Ascending aorta (tissue), 2 donors: ENCODE results near the gene PTPRG. TPM values are rescaled to one million over a fixed set of nuclear protein-coding genes. Genes with fewer than 3 reads are reported as not detected.

ENCODE experiments used
- DNase-seq, 2 donors: peaks; one replicate each; pipeline ENCODE4 v3.0.0-alpha.2; 2019; ENCODE audit warnings: low spot score in 2 of 2
- H3K27ac ChIP-seq, 2 donors: fragments of 200-600 bp; sonication (generic); one replicate each; pipeline ENCODE4 v1.5.1; 2016 to 2017; ENCODE audit warnings: mild to moderate bottlenecking in 1 of 2
- H3K27me3 ChIP-seq: fragments of 200-600 bp; sonication (generic); one replicate; pipeline ENCODE4 v1.5.1; 2017
- H3K36me3 ChIP-seq, 2 donors: fragments of 200-600 bp; sonication (generic); one replicate each; pipeline ENCODE4 v1.5.1; 2016
- H3K4me1 ChIP-seq, 2 donors: fragments of 200-600 bp; sonication (generic); one replicate each; pipeline ENCODE4 v1.5.1; 2016 to 2017; ENCODE audit warnings: mild to moderate bottlenecking in 1 of 2
- H3K4me3 ChIP-seq, 2 donors: fragments of 200-600 bp; sonication (generic); one replicate each; pipeline ENCODE4 v1.5.1; 2016 to 2017; ENCODE audit warnings: mild to moderate bottlenecking in 1 of 2
- H3K9me3 ChIP-seq, 2 donors: fragments of 200-600 bp; sonication (generic); one replicate each; pipeline ENCODE4 v1.5.1; 2016
- intact Hi-C: fragments of 100-400 bp; cut with DNase I; formaldehyde crosslinking; loops from one replicate; pipeline ENCODE4 v1.15.1; 2023
- total RNA-seq: library from RNA; depleted of rRNA; stranded (reverse); fragments of >200 nt; gene quantifications from one replicate; pipeline ENCODE4 v1.1.0, GENCODE V29; 2016
- TF ChIP-seq, protein P1 (sequence below), 3 experiments: fragments of 200-600 bp in 2 of 3; fragments of 450-650 bp in 1 of 3; sonication (generic) in 2 of 3; IDR thresholded peaks; one replicate each; pipeline ENCODE4 v1.5.1; 2016 to 2019; ENCODE audit warnings: antibody characterized with exemption in 3 of 3, mild to moderate bottlenecking in 1 of 3, moderate library complexity in 1 of 3

PTPRG gene
- total RNA-seq, 1 donor from 2014 or later = 129 TPM

DNA sequence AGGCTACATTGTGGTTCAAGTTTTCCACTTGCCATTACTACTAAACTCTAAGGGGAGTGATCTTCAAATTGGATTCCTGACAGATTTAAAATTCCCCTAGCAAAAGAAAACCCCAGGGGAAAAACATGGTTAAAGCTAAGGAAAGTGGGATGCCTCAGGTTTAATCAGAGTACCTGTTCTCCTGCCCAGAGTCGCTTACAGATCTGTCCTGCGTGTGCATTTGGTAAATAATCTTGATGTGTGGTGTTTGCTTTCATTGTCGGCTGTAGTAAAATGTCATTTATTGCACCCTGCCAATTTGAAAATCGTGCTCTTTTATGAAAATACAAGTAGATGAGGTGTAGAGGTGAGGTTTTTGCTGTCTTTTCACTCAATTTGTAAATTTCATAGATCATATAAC is 323.4 kb downstream of the PTPRG start:
- no peaks in the 10 kb centered on the region for H3K27me3 ChIP-seq
- no peak overlapping the region for H3K27ac ChIP-seq
- intact Hi-C loops = no loop called here
- no peak for DNase-seq
- no peak overlapping the region for H3K4me3 ChIP-seq
- no peaks in the 10 kb centered on the region for H3K36me3 ChIP-seq
- H3K4me1 ChIP-seq = peaks cover 0 to 6% of the 10 kb centered on the region in 2 donors
- TF ChIP-seq, protein P1, sequence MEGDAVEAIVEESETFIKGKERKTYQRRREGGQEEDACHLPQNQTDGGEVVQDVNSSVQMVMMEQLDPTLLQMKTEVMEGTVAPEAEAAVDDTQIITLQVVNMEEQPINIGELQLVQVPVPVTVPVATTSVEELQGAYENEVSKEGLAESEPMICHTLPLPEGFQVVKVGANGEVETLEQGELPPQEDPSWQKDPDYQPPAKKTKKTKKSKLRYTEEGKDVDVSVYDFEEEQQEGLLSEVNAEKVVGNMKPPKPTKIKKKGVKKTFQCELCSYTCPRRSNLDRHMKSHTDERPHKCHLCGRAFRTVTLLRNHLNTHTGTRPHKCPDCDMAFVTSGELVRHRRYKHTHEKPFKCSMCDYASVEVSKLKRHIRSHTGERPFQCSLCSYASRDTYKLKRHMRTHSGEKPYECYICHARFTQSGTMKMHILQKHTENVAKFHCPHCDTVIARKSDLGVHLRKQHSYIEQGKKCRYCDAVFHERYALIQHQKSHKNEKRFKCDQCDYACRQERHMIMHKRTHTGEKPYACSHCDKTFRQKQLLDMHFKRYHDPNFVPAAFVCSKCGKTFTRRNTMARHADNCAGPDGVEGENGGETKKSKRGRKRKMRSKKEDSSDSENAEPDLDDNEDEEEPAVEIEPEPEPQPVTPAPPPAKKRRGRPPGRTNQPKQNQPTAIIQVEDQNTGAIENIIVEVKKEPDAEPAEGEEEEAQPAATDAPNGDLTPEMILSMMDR (IDR thresholded peaks at IDR 0.05) = no peak
- no peaks in the 10 kb centered on the region for H3K9me3 ChIP-seq

DNA sequence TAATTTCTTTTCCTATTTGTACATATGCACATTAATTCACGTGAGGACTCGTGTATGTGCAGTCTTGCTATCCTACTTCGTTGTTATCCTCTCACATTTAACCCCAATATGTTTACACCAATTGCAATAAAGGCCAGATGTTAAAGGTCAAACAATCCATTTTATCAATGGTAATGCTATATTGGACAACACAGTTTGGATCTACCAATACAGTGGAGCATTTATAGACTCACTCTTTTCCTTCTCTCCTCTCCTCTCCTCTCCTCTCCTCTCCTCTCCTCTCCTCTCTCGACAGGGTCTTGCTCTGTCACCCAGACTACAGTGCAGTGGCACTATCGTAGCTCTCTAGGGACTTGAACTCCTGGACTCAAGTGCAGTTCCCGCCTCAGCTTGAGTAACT is 324.0 kb downstream of the PTPRG start:
- intact Hi-C loops = no loop called here
- Histone ChIP-seq H3K9me3 (no peaks in the 10 kb centered on the region), H3K27ac (no peak overlapping the region), H3K36me3 (no peaks in the 10 kb centered on the region), H3K4me1 (peaks cover 0 to 8% of the 10 kb centered on the region in 2 donors), H3K4me3 (no peak overlapping the region), H3K27me3 (no peaks in the 10 kb centered on the region)
- TF ChIP-seq, protein P1 (IDR thresholded peaks at IDR 0.05) = no peak
- DNase-seq = no peak

DNA sequence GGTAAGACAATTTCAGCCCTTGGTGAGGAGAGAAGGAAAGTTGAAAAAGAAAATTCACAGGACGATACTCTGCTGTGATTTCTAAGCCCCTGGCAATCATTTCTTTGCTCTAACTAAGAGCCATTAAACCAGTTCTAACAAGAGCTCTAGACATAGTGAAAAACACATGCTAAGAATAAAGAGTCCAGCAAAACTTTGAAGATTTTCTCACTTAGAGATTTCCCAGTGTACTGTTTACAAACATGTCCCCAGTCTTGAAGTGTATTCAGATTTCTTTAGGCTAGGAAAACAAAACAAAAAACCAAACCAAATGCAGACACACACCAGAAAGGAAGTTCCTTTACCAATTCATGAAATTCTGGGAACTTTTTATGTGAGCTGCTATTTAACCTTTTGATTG is 325.8 kb downstream of the PTPRG start:
- TF ChIP-seq, protein P1 (IDR thresholded peaks at IDR 0.05) = no peak
- intact Hi-C loops = no loop called here
- no peaks in the 10 kb centered on the region for H3K36me3 ChIP-seq
- H3K27me3 ChIP-seq = no peaks in the 10 kb centered on the region
- no peak for DNase-seq
- H3K9me3 ChIP-seq = no peaks in the 10 kb centered on the region
- H3K4me1 ChIP-seq = peaks cover 0 to 8% of the 10 kb centered on the region in 2 donors
- no peak overlapping the region for H3K4me3 ChIP-seq
- H3K27ac ChIP-seq = no peak overlapping the region

DNA sequence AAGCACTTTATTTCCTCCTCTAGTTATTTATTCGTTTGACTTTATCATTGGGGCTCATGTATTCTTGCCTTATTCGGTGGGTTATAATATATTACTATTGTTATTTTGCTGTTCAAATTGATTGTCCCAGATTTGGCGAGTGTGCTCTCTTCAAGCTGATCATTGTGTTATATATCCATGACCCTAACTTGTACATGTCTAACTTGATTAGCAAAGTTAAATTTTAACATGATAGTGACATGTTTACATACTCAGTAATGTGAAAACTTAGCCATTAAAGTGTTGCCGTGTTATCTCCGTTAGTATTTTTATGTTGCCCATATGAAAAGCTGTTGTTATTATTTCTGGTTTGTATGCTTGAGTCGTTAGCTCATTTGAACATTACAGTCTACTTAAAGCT is 327.9 kb downstream of the PTPRG start:
- TF ChIP-seq, protein P1 (IDR thresholded peaks at IDR 0.05) = no peak
- DNase-seq = no peak
- Histone ChIP-seq H3K27me3 (no peaks in the 10 kb centered on the region), H3K36me3 (no peaks in the 10 kb centered on the region), H3K4me3 (no peak overlapping the region), H3K9me3 (no peaks in the 10 kb centered on the region), H3K27ac (no peak overlapping the region), H3K4me1 (peaks cover 0 to 13% of the 10 kb centered on the region in 2 donors)
- intact Hi-C loops = no loop called here

DNA sequence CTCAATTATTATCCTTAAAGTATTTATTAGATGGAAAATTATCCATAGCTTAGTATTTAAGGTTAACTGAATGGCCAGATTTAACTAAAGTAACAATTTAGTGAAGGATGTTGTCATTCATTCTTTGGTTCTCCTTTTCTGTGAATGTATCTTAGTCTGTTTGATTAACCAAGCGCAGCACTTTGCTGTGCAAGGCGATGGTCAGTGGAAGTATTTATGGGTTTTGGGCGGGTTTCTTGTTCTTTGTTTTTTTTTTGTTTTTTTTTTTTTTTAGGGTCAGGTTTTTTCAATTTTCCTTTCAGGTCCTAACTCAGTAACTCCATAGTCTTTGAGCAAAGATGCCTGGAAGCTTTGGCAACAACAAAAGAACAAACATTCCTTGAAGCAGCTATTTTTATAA is 328.8 kb downstream of the PTPRG start:
- Histone ChIP-seq H3K9me3 (no peaks in the 10 kb centered on the region), H3K36me3 (no peaks in the 10 kb centered on the region), H3K27ac (no peak overlapping the region), H3K4me3 (no peak overlapping the region), H3K4me1 (peaks cover 0 to 17% of the 10 kb centered on the region in 2 donors), H3K27me3 (no peaks in the 10 kb centered on the region)
- no peak for DNase-seq
- intact Hi-C loops = no loop called here
- TF ChIP-seq, protein P1 (IDR thresholded peaks at IDR 0.05) = no peak

DNA sequence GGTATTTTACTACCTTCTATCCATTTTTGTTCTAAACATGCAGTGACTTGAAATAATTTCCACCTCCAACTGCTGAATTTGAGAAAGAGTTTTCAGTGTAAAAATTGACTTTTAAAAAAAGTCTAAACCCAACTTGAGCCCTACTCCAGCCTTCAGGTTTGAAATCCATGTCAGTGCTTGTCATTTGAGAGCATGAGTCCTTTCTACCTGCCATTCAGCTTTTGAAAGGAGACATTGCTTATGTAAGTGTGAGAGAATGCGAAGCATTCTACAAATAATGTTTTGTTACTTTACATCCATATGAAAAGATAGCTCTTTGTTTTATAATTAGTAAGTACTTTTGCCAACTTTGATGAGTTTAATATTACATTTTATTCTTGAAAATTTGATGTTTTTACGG is 329.2 kb downstream of the PTPRG start:
- H3K36me3 ChIP-seq = no peaks in the 10 kb centered on the region
- intact Hi-C loops = no loop called here
- DNase-seq = no peak
- H3K4me3 ChIP-seq = no peak overlapping the region
- TF ChIP-seq, protein P1 (IDR thresholded peaks at IDR 0.05) = no peak
- peaks cover 0 to 21% of the 10 kb centered on the region in 2 donors for H3K4me1 ChIP-seq
- H3K27me3 ChIP-seq = no peaks in the 10 kb centered on the region
- no peak overlapping the region for H3K27ac ChIP-seq
- H3K9me3 ChIP-seq = no peaks in the 10 kb centered on the region
